Epithelial cell of esophagus (primary cell): ENCODE results near the gene LENG8.

ENCODE experiments used
- DNase-seq: peaks from one replicate; pipeline ENCODE4 v3.0.0; 2010; ENCODE audit warnings: low read depth
- H3K4me3 ChIP-seq: 2 replicates; pipeline ENCODE4 v1.5.1; 2011; ENCODE audit warnings: mild to moderate bottlenecking, low read length, control low read depth
- CTCF ChIP-seq: IDR thresholded peaks from 2 replicates; pipeline ENCODE4 v1.5.1; 2011; ENCODE audit warnings: low read depth, mild to moderate bottlenecking, low read length, control low read depth, inconsistent platforms; ENCODE audit not compliant: insufficient read depth; ENCODE audit errors: missing control alignments

The LENG8 gene

DNA sequence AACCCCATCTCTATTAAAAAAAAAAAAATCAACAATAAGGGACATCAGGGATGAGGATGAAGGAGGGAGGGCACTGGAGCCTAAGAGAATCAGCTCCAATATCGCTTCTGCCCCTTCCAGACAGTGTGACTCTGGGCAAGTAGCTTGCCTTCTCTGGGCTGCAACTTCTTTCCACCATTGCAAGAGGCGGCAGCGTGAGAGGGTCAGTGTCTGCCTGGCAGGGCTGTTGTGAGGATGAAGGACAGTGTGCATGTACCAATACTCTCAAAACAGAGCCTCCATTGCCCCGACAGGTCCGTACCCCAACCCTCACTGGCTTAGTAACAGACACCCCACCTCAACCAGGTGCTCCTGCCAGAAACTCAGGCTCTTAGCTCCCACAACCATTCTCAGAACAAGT is 15.3 kb upstream of the LENG8 start:
- TF ChIP-seq CTCF = no peak
- H3K4me3 ChIP-seq = no peak overlapping the region
- DNase-seq = no peak

GRCh38 chr19:54434112-54434872 is 14.7 kb upstream of the LENG8 start:
- DNase-seq = no peak
- no peak overlapping the region for H3K4me3 ChIP-seq
- no peak for TF ChIP-seq CTCF

- no peak for DNase-seq
Observed at GRCh38 chr19:54434873-54435214, 14.2 kb upstream of the LENG8 start.

DNA sequence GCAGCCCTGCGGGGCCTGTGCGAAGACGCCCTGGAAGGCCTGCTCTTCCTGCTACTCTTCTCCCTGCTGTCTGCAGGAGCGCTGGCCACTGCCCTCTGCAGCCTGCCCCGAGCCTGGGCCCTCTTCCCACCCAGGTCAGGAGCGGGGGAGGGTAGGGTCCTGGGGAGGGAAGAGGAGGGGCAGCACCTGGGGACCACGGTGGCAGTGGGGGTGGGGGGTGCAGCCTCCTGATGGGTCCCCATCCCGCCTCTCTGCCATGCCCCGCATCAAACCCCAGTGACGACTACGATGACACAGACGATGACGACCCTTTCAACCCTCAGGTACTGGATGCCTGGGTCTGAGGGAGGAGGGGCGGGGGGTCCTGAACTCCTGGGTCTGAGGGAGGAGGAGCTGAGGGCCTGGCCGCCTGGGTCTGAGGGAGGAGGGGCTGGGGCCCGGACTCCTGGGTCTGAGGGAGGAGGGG is 13.4 kb upstream of the LENG8 start:
- no peak for DNase-seq
- no peak for TF ChIP-seq CTCF
- no peak overlapping the region for H3K4me3 ChIP-seq

More at GRCh38 chr19:54434873-54435214, 14.2 kb upstream of the LENG8 start:
- H3K4me3 ChIP-seq = no peak overlapping the region
- no peak for TF ChIP-seq CTCF

GRCh38 chr19:54436031-54436523 is 12.9 kb upstream of the LENG8 start:
- H3K4me3 ChIP-seq = no peak overlapping the region
- TF ChIP-seq CTCF = no peak
- DNase-seq = no peak

DNA sequence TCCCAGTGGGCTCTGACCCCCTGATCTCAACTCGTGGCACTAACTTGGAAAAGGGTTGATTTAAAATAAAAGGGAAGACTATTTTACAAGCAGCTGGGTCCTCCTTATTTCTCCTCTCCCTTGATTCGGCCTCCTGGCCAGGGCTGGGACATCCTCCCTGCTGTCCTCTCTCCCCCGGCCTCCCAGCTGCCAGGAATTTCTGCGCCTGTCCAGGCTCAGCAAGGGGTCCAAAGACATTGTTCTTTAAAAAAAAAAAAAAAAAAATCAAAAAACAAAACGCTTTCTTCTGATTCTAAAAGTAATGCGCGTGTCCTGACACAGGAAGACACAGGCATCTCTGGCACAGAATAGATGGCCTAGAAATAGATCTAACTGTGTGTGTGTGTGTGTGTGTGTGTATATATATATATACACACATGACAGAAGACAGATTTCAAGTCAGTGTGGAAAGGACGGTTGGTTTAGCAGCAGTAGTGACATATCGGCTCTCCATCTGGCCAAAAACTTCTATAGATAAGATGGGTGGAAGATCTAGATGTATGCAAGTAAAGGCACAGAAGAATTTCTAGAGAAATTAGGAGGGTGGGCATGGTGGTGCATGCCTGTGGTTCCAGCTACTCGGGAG is 12.3 kb upstream of the LENG8 start:
- DNase-seq = no peak
- no peak for TF ChIP-seq CTCF
- H3K4me3 ChIP-seq = no peak overlapping the region
